Measurements from ENCODE around the gene GLYR1.
"Not testable (repeated sequence)": the region's sequence is repeated elsewhere in the genome, so short reads cannot be mapped to it uniquely, and the experiment has no call there.

GLYR1 gene

GRCh38 chr16:4785758-4786433 is 61.2 kb downstream of the GLYR1 start:
- DNase-seq, result no peak

GRCh38 chr16:4784444-4784987 is 62.6 kb downstream of the GLYR1 start:
- DNase-seq, result not testable (repeated sequence)

DNA sequence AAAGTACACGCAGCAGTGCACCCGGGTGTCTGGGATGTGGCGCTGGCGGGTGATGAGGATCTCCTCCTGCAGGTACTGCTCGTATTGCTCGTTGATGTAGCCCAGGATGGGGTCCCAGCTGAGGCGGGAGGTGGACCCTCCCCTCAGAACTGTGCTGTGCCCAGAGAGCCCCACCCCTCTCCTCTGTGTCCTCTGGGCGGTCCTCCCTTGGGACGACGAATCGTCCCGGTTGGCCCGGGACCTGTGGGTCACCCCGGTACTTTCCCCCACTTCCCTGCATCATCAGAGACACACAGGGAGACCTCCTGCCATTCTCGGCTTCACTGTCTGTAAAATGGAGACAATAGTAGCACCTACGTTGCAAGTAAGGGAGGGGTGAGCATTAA is 63.1 kb downstream of the GLYR1 start:
- no peak for DNase-seq

DNA sequence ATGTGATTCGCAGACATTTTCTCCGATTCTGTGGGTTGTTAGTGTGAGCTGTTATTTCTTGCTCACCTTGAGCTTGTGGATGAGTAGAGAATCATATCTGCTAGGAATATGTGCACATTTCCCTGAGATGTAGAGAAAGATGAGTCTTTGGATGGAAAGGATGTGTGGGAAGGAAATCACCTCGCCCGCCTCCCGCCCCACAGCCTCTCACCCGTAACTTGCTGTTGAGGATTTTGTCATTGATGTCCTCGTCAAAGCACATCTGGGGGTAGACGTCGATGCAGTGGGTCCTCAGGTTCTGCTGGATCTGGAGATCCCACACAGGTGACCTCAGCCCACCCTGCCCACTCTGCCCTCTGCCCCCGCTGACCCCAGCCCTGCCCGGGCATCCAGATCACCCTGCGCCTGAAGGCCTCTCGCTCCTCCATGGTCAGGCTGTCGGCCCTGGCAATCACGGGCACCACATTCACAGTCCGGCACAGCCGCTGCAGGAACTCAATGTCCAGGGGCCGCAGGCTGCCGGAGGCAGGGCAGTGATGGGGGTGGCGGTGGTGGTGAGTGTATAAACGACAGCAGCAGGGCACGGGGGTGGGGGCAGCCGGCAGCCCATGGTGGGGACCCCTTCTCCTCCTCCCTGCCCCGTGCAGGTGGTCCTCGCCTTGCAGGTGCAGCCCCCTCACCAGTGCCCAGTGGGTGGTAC is 63.7 kb downstream of the GLYR1 start:
- DNase-seq, result no peak

DNA sequence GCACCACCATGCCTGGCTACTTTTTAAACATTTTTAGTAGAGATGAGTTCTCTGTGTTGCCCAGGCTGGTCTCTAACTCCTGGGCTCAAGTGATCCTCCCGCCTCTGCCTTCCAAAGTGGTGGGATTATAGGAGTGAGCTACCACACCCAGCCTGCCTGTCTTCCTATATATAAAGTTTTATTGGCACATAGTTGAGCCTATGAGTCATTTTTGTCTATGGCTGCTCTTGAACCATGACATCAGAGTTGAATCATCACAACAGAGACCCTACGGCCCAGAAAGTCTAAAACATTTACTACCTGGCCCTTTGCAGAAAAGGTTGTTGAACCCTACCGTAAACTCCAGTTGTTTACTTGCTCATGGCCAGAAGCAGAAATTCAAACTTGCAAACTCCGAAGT is 66.9 kb downstream of the GLYR1 start:
- no peak for DNase-seq

DNA sequence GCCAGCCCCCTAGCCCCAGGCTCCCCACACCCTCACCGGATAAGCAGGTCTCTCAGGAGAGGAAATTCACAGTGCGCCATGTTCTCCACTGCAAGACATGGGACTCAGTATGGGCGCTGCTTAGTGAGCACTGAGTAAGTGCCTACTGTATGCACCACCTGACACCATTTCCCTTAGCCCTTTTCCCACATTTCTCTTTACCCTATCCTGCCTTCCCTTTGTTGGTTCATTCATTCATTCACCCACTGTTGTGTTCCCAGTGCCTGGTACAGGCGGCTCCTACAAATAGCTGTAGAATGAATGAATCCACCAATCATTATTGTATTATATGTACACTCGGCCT is 69.1 kb downstream of the GLYR1 start:
- DNase-seq, result no peak

GRCh38 chr16:4777339-4778049 is 69.6 kb downstream of the GLYR1 start:
- no peak for DNase-seq

GRCh38 chr16:4776141-4776705 is 70.9 kb downstream of the GLYR1 start:
- no peak for DNase-seq

DNA sequence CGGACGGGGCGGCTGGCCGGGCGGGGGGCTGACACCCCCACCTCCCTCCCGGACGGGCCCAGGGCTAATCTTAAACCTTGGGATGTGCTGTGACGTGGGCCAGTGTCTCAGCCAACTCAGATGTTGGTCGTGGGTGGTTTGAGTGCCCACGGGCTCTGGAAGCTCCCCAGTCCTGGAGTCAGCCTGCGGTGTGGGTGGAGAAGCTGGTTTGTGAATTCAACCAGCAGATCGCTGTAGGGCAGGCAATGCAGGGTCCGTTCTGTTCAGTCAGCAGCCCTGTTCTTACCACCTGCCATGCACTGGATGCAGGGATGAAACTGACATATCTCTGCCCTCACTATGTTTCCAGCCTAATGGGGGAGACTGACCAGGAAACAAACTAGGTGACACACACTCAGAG is 72.1 kb downstream of the GLYR1 start:
- no peak for DNase-seq

- no peak for DNase-seq
These were observed 74.7 kb downstream of the GLYR1 start for GRCh38 chr16:4772351-4772750.

GRCh38 chr16:4771646-4772045 is 75.4 kb downstream of the GLYR1 start:
- DNase-seq, result no peak

GRCh38 chr16:4769306-4769638 is 77.8 kb downstream of the GLYR1 start:
- no peak for DNase-seq

- DNase-seq, result peak; percentile 97
These were observed 78.4 kb downstream of the GLYR1 start for GRCh38 chr16:4768549-4769305.

DNA sequence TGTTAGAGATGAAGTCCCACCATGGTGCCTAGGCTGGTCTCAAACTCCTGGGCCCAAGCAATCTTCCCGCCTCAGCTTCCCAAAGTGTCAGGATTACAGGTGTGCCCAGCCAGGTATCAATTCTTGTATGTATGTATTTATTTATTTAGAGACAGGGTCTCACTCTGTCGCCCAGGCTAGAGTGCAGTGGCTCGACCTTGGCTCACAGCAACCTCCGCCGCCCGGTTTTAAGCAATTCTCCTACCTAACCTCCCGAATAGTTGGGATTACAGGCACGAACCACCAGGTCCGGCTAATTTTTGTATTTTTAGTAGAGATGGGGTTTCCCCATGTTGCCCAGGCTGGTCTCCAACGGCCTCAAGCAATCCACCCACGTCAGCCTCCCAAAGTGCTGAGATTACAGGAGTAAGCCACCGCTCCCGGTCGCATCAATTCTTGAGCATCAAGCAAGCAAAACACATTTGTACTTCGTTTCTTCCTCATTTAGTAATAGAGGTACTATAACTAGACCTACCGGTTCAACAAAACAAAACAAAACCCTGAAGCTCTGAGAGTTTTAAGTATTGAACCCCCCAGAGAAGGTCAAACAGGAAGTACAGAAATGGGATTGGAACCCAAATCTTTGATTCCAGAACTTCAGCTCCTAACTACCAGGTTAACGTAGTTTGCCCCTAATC is 79.1 kb downstream of the GLYR1 start:
- DNase-seq, result peak; percentile 76

DNA sequence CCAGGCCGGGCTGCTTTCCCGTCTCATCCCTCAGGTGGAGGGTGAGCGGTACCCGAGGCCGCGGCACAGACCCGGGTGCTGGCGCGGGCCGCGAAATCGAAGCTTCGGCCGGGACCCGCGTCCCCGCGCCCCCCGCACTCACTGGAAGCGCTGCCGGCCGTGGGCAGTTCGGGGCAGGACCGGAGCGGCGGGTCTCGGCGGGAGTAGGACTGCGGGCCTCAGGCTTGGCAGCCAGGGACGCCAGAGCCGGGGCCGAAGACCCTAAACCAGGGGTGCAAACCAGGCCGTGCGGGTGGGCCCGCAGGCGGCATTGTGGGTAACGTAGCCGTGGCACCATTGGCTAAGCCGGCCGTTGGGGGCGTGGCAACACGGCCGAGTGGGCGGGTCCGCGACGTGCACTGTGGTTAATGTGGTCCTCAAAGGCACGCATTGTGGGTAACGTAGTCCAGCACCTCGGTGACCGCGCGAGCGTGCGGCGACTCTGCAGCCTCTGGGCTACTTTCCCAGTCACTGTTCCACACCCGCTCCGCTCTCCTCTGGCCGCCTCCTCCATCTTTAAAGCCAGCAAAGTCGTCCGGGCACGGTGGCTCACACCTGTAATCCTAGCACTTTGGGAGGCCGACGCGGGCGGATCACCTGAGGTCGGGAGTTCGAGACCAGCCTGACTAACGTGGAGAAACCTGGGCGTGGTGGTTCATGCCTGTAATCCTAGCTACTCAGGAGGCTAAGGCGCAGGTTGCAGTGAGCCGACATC is 80.0 kb downstream of the GLYR1 start, which contains the start of gene ZNF500:
Gene ZNF500 (minus strand): TSS at position 288 of the 754 bp plus-strand sequence. CDS start 1,184 bp downstream, outside the sequence.
- DNase-seq, result peak; percentile 98

GRCh38 chr16:4765511-4766474 is 81.3 kb downstream of the GLYR1 start:
- no peak for DNase-seq

GRCh38 chr16:4763791-4764190 is 83.3 kb downstream of the GLYR1 start:
- DNase-seq, result no peak

DNA sequence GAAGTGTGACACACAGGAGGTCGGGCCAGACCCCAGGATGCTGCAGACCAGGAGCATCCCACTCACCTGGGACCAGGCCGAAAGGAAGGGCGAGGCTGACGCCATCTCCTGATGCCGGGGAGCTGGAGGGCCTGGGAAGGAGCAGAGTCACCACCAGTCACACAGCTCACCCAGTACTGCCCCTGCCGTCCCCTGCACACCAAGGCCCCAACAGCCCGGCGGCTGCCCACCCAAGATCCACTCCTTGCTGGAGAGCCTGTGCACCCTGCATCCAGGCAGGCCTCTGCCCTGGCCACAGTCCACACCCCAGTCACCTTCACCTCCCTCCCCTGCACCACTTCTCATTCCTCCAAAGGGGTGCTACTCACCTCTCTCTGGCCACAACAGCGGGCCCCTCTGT is 84.9 kb downstream of the GLYR1 start:
- DNase-seq, result no peak

GRCh38 chr16:4760221-4760910 is 86.7 kb downstream of the GLYR1 start:
- DNase-seq, result no peak

- DNase-seq, result no peak
These were observed 91.4 kb downstream of the GLYR1 start for GRCh38 chr16:4755687-4756086.

All from OCI-M1 (cell line).